Stimulated activated CD4-positive, alpha-beta T cell treated with anti-CD3 and anti-CD28 coated beads, Interleukin-4, amount 100 ng/mL, for 1 hour (primary cell): ENCODE results near the gene ANKMY1.
"Not testable (repeated sequence)": the region's sequence is repeated elsewhere in the genome, so short reads cannot be mapped to it uniquely, and the experiment has no call there.

Experiments
- DNase-seq: peaks from one replicate; pipeline ENCODE4 v3.0.0-alpha.2; 2020

ANKMY1 gene

DNA sequence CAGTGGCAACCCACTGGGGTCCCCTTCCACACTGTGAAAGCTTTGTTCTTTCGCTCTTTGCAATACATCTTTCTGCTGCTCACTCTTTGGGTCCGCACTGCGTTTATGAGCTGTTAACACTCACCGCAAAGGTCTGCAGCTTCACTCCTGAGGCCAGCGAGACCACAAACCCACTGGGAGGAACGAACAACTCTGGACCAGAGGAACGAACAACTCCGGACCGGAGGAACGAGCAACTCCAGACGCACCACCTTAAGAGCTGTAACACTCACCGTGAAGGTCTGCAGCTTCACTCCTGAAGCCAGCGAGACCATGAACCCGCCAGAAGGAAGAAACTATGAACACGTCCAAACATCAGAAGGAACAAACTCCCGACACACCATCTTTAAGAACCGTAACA, 18.7 kb downstream of the ANKMY1 start:
- DNase-seq, result not testable (repeated sequence)

DNA sequence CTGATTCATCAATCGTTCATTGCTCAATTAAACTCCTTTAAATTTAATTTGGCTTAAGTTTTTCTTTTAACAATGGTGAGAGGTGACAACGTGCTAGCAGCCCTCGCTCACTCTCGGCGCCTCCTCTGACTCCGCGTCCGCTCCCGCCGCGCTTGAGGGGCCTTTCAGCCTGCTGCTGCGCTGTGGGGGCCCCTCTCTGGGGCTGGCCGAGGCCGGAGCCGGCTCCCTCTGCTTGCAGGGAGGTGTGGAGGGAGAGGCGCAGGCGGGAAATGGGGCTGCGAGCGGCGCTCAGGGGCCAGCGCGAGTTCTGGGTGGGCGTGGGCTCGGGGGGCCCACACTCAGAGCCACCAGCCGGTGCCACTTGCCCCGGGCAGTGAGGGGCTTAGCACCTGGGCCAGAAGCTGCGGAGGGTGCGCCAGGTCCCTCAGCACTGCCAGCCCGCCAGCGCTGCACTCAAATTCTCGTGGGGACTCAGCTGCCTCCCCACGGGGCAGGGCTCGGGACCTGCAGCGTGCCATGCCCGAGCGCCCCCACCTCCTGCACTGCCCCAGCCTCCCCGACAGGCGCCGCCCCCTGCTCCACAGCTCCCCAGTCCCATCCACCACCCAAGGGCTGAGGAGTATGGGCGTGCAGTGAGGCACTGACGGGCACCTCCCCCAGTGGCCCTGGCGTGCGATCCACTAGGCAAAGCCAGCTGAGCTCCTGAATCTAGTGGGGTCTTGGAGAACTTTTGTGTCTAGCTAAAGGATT, 19.6 kb downstream of the ANKMY1 start:
- no peak for DNase-seq

DNA sequence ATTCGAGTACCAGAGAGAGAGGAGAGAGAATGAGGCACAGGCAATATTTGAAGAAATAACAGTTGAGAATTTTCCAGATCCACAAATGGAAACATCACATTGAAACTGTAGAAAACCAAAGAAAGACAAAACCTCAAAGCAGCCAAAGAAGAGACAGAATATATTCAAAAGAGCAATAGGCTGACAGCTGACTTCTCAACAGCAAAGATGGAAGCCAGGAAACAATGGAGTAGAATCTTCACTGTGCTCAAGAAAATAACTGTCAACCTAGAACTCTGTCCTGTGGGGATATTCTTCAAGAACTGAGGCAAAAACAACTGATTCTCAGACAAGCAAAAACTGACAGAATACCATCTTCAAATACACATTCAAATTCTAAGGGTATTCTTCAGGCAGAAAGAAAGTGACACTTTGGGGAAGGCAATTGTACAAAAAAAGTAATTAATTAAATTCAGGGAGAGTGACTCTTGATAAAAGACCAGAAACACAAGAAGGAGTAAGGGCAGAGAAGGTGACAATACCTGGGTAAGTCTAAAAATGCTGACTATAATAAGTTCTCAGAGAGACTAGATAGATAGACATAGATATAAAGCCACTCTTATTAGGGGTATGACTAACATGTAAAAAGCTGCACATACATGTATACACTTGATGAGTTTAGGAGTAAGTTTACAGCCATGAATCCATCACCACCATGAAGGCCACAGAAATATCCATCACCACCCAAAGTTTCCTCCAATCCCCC, 25.6 kb downstream of the ANKMY1 start:
- no peak for DNase-seq

DNA sequence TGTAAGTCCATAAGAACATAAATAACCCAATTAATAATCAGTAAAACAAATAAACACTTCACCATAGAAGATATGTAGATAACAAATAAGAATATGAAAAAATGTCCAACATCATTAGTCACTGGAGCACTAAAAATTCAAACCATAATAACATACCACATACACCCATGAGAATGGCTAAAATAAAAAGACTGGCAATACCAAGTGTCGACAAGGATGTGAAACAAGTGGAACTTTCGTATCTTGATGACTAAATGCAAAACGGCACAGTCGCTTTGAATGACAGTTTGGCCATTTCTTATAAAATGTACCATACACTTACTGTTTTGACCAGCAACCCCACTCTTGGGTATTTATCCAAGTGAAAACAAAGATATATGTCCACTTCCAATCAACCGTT, 26.8 kb downstream of the ANKMY1 start:
- no peak for DNase-seq

DNA sequence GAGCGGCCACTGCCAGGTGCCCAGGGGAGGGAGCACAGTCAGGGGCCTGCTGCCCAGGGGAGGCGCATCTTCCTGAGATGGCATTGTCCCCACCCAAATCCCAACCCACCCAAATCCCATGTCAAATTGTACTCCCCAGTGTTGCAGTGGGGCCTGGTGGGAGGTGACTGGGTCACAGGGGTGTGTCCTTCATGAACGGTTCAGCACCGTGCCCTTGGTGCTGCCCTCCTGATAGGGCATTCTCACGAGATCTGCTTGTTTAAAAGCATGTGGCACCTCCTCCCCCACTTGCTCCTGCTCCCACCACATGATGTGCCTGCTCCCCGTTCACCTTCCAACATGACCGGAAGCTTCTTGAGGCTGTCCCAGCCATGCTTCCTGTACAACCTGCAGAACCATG, 27.6 kb downstream of the ANKMY1 start:
- DNase-seq, result no peak

DNA sequence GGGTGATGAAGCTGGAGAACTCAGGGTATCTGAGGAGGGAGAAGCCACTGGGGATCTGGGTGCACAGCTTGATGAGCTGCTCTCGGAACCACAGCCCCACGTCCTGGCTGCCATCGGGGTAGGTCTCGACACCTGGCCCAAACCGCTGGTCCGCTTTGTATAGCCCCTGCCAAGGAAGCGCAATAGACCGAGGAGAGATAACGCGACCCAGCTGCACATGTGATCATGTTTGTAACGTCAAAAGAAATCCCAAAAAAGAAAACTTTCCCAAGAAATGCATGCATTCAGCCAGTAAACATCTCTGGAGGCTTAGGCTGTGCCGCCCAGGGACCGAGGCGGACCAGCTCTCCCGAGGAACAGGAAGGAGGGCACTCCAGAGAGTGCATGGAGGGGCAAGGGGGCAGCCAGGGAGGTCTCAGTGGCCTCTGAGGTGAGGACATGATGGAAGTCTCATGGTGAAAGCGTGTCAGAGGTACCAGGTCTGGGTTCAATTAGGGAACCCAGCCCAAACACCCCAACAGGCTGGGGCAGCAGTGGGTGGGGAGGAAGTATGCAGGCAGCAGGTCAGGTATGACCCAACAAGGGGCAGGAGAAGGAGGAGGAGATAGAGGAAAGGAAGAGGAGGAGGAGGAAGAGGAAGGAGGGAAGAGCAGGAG, 28.3 kb downstream of the ANKMY1 start:
- DNase-seq, result no peak

DNA sequence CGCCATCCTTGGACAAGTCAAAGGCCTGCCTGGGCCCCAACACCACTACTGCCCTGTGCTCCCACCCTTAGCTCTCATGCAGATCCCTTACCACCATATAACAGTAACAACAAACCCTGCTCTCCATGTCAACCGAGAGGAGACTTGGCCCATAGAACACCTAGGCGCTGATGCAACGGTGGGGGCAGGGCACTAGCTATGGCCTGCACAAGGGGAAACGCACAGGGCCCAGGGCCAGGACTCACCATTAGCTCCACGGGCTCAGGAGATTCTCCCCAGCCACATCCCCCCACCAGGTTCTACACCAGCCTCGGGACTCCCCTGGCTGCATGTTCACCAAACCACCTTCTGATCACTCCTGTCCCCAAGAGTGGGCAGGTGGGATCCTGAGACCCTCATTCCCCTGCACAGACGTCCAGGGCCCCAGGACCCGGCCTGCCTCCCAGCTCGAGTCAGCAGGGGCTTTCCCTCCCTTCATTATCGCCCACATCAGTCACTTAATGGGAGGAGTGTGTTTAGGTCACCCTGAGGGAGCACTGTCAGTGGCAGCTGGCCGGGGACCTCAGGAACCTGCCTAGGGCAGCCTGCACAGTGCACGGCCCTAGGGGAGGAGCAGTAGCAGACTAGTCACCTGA, 29.3 kb downstream of the ANKMY1 start:
- no peak for DNase-seq

DNA sequence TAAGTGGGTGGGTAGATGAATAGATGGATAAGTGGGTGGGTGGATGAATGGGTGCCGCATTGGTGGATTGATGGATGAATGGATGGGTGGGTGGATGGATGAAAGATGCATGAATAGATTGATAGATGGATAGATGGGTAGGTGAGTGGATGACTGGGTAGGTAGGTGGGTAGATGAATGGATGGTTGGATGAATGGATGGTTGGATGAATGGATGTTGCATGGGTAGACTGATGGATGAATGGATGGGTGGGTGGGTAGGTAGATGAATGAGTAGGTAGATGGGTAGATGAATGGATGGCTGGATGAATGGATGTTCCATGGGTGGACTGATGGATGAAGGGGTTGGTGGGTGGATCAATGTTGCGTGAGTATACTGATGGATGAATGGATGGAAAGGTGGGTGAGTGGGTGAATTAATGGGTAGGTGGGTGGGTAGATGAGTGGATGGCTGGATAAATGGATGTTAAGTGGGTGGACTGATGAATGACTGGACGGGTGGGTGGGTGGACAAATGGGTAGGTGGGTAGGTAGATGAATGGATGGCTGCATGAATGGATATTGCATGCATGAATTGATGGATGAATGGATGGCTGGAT, 30.5 kb downstream of the ANKMY1 start:
- DNase-seq, result no peak

DNA sequence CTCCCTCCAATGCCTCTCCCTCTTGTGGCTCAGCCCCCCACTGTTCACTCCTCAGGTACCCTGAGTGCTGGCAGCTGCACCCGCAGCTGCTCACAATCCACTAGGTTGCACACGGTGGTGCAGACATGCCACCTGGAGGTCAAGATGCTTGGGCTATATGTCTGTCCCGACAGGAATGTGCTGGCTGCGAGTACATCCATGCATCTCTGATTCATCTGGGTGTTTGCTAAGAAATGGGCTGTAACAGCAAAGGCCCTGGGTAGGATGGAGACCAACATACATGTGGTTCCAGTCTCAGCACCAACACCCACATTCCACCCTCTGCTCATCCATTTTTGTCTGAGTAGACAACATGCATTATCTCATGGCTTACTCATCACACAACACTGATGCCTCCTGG, 31.3 kb downstream of the ANKMY1 start:
- DNase-seq, result no peak

DNA sequence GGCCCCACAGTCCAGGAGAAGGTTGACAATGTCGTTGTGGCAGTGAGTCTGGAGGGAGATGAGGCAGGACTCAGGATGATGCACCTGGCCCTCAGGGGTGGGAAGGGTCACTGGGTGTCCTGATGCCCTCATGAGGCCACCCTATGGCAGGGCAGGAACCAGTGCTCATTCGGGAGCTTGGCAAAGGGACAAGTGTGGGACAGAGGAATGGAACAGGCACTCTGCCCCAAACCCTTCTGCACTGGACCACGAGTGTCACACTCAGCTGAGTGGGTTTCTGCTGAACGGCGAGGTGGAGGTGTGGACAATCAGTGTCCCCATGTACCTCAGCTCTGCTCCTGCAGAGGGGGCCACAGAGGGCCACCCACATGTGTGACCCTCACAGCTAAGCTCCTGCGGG, 32.0 kb downstream of the ANKMY1 start:
- DNase-seq, result no peak

DNA sequence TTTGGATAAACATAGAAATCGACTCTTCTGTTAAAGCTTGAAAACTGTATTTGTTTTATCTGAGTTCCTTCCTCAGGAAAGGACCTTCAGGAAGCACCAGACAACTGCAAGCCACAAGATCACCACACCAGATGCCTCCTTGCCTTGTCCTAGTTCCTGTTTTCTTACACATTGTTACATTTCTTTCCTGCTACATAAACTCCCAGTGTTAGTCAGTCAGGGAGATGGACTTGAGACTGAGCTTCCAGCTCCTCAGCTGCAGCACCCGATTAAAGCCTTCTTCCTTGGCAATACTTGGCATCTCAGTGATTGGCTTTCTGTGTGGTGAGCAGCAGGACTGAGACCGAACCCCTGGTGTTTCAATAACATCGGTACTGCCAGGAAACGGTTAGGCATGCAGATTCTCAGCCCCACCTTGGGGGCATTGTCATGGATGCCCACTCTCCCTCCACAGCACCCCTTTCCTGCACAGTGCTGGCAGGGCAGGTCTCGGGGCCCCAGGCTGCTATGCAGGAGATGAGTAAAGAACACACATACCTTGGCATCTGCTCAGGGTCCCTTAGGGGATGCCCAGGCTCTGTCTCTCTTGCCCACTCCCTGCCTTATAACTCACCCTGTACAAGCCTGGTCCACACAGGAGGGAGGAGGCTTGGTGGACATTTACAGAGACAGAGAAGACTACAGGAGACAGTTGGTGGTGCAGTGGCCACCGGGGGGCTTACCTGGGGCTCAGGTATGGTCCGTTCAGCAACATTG, 32.6 kb downstream of the ANKMY1 start:
- no peak for DNase-seq

DNA sequence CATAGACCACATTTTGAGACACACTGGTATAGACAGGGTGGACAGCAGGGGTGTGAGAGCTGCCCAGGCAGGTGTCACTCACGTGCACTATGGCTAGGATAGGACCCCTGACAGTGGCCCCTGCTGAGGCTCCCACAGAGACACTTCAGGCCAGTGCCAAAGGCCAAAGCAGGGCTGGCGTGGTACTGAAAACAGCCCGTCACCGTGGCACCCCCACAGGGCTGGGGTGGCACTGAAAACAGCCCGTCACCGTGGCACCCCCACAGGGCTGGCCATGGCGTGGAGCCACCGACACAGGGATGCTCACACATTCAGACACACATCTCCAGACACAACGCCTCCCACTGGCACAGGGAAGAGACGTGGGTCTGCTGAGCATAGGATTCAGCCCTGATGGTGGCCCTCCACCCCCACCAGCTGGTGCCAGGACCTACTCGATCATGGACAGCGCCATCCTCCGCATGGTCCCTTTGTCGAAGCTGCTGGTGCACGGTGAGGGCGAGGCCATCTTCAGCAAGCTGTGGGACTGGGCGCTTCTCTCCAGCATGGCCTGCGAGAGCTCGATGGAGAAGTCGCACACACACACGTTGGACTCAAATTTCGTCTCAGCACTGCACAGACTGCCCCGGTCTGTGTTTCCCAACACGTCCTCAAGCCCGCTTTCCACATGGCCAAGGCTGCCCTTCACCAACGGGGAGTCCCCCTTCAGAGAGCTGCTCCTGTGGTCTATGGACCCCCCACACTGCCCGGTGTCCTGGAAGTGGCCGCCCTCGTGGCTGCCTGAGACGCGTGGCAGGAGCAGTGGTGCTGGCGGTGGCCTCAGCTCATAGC, 34.1 kb downstream of the ANKMY1 start:
- DNase-seq, result no peak

DNA sequence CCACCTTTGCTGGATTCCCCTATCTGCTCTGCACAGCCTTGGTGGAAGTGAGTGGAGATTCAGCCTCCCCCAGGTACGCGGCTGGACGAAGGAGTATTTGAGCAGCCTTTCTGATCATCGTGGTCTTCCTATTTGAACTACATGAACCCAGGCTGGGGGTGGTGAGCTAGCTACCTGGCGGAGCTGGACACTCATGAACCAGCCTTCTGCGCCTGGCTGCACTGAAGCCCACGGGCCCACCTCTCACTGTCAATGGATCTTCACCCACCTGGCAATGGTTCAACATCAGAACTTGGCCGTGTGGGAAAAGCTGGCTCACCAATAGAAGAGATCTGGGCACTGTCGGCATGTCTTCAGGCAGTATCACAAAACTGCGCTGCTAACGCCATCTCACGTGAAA, 35.4 kb downstream of the ANKMY1 start:
- DNase-seq, result no peak

DNA sequence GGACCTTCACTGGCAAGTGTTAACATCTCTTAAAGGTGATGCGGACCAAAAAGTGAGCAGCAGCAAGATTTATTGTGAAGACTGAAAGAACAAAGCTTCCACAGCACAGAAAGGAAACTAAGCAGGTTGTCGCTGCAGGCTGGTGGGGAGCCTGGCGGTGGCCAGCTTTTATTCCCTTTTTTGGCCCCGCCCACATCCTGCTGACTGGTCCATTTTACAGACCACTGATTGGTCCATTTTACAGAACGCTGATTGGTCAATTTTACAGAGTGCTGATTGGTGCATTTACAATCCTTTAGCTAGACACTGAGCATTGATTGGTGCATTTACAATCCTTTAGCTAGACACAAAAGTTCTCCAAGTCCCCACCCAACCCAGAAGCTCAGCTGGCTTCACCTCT, 35.9 kb downstream of the ANKMY1 start:
- DNase-seq, result not testable (repeated sequence)

DNA sequence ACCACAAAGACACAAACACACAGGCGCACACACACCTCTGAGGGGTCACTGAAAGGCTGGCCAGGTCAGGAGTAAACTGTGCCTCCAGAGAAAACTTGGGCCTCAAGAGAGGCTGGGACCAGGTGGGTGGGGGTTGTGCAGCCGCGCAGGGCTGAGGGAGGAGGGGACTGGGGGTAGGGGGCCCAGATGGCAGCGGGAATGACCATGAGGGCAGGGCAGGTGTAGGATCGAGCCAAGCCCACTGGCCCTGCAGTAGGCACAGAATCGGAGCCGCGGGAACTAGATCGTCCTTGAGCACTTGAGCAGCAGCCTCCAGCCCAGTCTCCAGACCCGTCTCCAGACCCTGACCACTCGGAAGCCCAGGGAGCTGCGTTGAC, 36.8 kb downstream of the ANKMY1 start:
- no peak for DNase-seq

DNA sequence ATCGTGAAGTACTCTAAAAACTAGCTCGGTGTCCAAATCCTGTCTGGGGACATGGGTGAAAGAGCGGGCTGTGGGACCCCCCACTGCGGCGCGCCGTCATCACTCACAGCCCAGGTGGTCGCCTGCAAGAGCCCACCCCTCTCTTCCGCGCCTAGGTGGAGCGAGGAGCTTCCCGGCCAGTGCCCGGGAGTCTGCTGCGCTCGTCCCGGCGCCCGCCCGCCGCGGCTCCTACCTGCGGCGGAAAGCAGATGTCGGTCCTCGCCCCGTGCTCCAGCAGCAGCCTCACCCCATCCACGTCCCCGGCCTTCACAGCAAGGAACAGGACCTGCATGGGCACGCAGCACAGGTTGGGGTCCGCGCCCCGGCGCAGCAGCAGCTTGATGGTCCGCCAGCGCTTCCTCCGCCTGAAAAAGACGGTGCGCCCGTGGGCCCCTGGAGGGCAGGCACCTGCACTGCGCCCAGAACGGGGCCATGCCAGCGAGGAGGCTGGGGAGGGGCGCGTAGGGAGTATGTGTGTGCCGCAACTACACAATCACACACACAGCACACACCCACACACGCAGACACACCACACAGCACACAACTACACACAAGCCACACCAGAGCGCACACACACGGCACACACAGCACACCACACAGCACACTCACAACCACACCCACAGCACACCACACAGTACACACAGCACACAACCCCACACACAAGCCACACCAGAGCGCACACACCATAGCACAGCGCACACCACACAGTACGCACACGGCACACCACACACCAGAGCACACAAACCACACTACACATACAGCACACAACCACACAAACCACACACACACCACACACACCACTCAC, 37.4 kb downstream of the ANKMY1 start:
- no peak for DNase-seq

DNA sequence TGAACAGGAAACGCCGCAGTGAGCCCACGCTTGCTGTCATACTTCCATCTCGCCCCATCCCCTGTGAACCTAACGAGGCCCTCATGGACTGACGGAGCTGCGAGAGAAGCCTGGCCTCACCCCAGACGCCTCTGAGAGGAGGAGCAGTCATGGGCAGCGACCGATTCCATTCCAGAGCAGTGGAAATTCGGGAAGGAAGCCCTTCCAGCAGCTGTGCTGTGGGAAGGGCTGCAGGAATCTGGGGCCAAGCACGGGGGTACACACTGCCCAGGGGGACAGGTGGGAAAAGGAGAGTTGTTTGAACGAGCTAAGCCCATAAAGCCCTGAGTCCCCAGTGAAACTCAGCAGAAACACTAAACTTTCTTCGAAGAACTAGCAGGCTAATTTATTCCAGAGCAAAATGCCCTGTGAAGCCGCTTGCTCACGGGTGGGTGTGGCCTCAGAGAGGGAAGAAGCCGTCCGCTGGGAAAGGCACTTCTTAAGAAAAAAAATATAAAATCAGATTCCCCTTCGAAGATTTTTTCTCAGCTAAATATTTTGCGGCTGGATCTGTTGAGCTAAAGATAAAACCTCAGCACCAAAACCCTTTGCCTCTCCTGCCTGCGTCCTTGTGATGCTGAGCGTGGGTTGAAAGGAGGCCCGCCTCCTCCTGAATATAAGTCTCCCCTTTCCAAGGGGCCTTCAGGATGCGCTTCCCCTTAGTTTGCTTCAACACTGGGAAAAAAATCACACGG, 38.2 kb downstream of the ANKMY1 start:
- no peak for DNase-seq

DNA sequence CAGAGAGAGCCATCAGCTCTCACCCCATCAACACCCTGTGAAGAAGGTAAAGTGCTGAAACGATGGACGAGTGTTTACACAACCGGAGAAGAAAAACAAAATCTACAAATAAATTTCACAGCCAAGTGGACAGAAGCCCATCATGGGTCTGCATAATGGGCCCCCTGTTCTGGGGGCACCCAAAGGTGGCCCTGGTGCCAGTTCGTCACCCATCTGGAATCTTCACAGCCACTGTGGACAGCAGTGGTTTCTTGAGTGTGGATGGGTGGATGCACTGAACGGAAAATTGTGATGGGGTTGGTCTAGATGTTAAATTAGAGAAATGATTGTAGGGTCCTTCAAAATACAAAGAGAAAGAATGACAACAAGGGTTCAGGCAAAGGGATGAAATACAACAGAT, 38.8 kb downstream of the ANKMY1 start:
- no peak for DNase-seq

DNA sequence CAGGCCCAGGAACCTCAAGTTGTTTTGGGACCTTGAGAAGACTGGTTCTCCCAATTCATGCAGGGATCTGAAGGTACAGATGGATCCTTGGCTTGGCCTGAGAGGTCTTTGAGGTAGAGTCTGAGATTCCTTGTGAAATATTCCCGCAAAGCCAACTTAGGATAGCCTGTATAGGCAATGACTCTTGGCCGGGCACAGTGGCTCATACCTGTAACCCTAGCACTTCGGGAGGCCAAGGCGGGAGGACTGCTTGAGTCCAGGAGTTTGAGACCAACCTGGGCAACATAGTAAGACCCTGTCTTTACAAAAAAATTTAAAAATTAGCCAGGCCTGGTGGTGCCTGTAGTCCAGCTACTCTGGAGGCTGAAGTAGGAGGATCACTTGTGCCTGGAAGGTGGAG, 40.4 kb downstream of the ANKMY1 start:
- DNase-seq, result no peak

DNA sequence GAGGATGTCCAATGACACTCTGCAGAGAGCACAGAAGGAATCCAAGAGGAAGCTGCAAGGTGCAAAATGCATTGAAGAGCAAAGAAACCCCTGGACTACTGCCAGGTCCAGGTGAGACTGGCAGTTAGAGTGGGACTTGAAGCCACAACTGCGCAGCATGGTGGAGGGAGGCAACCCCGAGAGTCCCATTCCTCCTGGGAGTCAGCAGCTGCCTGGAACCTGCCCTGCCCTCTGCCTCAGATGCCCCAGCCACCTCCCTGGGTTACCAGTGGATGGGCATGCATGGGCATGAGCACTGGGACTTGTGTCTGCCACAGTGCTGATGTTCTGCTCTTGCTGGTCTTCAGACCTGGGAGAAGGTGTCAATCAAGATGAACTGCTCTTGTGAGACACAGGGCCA, 43.2 kb downstream of the ANKMY1 start:
- no peak for DNase-seq
